HG03354 (cell line): ENCODE measurements around the gene C7orf33.
"Not testable (repeated sequence)": the region's sequence is repeated elsewhere in the genome, so short reads cannot be mapped to it uniquely, and the experiment has no call there.

Source experiments
- ATAC-seq: cut with Tn5 transposase; IDR thresholded peaks from one replicate; pipeline ENCODE4 v1.9.1; 2021; ENCODE audit warnings: mild to moderate bottlenecking; ENCODE audit not compliant: unreplicated experiment, poor library complexity, severe bottlenecking

Gene C7orf33

DNA sequence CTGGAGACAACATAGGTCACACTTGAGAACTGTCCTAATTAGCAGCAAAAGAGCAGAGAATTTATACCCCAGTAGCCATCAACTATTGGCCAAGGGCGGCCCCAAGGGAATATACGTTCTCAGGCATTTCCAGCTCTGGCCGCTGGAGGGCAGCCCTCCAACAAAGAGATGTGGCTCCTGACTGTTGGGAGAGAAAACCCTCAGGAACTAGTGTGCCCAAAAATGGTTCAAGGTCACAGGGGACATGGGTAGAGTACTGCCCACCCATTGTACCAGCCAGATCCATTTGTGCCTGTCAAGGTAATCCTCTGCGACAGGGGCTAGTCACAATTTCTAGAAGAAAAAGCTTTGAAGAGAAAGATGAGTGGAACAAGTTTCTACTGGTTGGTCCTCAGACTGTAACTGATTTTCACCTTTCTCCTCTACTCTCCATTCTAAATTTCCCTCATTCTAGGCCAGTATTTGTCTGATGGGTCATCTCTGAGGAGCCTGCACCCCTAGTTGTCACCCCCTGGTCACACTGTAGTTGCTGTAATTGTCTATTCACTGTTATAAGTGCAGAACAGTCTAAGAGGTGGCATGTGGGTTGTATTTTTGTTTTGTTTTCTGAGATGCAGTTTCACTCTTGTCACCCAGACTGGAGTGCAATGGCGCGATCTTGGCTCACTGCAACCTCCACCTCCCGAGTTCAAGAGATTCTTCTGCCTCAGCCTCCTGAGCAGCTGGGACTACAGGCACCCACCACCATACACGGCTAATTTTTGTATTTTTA, 14.7 kb upstream of the C7orf33 start:
- peak; percentile 92 for ATAC-seq

DNA sequence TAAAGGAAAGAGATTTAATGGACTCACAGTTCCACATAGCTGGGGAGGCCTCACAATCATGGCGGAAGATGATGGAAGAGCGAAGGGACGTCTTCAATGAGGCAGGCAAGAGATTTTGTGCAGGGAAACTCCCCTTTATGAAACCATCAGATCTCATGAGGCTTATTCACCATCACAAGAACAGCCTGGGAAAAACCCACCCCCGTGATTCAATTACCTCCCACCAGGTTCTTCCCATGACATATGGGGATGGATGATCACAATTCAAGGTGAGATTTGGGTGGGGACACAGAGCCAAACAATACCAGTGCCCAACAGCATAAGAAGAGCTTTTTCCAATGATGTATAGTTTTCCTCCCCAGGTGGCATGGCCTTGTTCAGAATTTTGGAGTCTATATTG, 11.2 kb upstream of the C7orf33 start:
- ATAC-seq: no peak

DNA sequence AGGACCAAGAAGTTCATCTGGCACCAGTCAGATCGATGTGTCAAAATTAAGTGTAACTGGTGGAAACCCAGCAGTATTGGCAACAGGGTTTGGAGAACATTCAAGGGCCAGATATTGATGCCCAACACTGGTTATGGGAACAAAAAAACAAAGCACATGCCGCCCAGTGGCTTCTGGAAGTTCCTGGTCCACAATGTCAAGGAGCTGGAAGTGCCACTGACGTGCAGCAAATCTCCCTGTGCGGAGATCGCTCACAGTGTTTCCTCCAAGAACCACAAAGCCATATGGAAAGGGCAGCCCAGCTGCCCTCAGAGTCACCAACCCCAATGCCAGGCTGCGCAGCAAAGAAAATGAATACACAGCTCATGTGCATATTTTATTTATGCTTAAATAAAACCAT, 10.1 kb upstream of the C7orf33 start:
- no peak for ATAC-seq

DNA sequence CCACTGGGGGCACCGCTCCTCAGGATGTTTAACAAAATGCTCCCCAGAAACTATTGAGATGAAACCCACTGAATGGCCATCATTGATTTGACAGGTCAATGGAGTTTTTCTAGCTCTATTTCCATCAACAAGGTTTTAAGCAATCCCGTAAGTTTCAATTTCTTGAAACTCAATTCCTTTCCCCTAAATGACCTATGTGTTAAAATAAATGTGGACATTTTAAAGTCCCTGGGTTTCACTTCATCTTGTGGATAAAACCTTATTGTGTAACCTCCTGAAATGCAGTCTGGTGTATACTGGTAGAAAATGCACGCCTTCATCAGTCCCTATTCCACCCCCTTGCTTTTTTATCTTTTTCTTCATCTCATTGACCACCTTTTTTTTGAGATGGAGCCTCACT, 8.9 kb upstream of the C7orf33 start:
- ATAC-seq: no peak

DNA sequence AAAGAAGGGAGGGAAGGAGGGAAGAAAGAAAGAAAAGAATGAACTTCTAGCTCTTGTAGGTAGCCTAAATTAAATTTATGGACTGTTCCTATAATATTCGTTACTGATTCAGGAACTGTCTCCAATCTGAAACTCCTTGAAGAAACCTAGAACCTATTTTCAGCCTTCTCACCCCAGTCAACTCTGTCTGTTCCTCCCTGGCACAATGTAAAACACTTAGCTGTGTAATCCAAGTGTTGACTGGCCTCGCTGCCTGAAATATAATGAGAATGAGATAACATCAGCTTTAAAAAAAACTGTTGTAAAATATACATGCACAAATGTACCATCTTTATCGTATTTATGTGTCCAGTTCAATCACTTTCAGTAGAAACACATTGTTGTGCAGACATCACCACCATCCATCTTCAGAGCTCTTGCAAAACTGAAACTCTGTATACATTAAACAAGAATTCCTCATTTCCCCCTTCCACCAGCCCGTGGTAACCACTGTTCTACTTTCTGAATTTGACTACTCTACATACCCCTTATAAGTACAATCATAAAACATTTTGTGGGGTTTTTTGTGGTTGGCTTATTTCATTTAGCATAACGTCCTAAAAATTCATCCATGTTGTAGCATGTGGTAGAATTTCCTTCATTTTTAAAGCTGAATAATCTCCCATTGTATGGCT, 6.3 kb upstream of the C7orf33 start:
- peak; percentile 87 for ATAC-seq

DNA sequence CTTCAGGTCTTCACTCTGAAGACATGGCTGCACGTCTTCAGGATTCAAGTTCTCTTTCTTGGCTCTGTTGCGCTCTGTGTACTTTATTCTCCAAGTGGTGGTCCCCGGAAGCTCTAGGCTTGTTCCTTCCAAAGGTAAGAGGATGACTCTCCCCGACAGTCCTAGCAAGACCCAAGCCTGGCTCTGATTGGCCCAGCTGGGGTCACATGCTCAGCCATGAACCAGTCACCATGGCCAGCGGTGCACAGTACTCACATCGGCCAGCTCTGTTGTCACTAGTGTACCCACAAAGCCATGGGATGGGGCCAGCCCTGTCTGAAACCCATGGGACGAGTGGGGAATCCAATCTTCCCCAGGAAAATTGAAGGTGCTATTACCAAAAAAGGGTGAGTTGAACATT, 5.2 kb upstream of the C7orf33 start:
- no peak for ATAC-seq

GRCh38 chr7:148587076-148587475, 3.5 kb upstream of the C7orf33 start:
- ATAC-seq: no peak

GRCh38 chr7:148588168-148588567, 2.4 kb upstream of the C7orf33 start:
- no peak for ATAC-seq

GRCh38 chr7:148588670-148589131, 1.9 kb upstream of the C7orf33 start:
- no peak for ATAC-seq

DNA sequence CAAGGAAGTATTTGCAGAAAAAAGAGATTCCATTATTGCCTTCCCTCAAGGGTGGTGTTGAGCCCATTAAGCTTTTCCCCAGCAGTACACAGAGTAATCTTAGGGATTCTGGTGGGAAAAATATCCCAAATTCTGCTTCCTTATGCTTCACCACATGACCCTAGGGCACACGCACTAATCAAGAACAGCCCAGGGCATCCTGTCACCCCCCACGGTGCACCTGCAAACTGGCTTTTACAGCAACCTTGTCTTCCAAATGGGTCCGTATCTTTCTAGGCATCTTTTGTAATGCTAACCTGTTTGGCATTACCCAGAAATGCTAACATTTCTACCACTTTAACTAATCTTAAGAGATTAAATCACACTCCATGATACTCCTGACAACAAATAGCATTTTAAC, 926 bp upstream of the C7orf33 start:
- no peak for ATAC-seq

DNA sequence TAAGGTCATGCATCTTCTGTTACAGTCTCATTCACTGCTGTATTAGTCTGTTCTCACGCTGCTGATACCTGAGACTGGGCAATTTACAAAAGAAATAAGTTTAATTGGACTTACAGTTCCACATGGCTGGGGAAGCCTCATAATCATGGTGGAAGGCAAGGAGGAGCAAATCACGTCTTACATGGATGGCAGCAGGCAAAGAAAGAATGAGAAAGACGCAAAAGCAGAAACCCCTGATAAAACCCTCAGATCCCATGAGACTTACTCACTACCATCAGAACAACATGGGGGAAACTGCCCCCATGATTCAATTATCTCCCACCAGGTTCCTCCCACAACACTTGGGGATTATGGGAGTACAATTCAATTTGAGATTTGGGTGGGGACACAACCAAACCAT, 5.8 kb downstream of the C7orf33 start:
- ATAC-seq: not testable (repeated sequence)

GRCh38 chr7:148598351-148598750, 7.8 kb downstream of the C7orf33 start:
- no peak for ATAC-seq

DNA sequence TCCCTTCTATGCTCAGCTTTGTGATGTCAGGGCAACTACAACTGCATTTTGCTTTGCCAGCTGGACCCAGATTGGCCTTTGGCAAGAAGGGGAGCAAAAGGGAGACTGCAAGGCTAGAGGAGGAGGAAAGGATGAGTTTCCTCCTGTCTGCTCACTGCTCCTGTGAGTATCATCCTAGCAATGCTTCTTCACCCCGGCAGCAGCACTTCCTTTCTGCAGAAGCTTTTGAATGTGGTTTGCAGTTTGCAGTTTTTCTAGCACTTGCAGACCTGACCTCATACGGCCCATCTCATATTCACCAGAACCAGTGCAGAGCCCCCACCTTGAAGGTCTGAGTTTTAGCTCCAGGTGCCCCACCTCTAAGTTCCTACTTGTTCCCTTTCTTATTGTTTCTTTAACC, 14.8 kb downstream of the C7orf33 start:
- no peak for ATAC-seq

- no peak for ATAC-seq
Measured at GRCh38 chr7:148607151-148607661, 16.6 kb downstream of the C7orf33 start.

GRCh38 chr7:148609045-148609725, 18.6 kb downstream of the C7orf33 start:
- no peak for ATAC-seq

DNA sequence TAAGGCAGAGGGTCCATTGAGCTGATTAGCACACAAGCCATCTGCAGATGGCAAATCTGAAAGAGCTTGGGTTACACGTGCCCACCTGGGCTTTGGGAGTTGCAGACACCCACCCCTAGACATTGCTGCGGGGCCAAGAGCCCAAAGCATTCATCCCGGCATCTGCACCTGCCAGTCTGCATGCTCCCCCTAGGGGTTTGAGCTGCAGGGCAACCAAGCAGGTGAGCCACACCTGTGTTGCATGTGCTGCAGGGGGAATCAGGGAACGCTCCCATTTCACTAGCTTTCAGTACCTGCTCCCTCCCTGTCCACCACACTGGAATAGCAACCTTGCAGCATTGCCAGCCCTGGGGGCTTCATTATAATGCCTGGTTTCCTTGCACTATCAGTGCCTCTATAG, 21.1 kb downstream of the C7orf33 start:
- no peak for ATAC-seq

- no peak for ATAC-seq
Measured at GRCh38 chr7:148615085-148615730, 24.6 kb downstream of the C7orf33 start.

- no peak for ATAC-seq
Measured at GRCh38 chr7:148620749-148621359, 30.3 kb downstream of the C7orf33 start.

DNA sequence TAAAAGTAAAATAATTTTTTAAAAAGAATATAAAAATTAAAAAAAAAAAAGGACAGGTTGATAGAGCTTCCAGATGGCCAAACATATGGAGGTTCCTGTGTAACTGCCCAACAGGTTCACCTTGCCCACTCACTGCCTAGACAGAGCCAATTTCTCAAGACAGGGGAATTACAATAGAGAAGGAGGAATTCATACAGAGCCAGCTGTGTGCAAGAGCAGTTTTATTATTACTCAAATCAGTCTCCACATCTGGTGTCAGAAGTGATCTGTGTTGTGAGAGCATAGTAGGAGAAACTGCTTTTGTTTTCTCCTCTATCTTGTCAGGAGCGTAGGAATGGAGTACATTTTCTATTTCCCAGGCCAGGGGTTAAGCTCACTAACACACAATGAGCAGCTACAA, 31.0 kb downstream of the C7orf33 start:
- ATAC-seq: no peak
